HEK293 (cell line): ENCODE measurements around the gene SLC38A10.

Experiments used
- ZNF302 ChIP-seq: fragments of 450-650 bp; formaldehyde crosslinking; IDR thresholded peaks from 2 replicates; pipeline ENCODE4 v1.5.1; 2016; ENCODE audit warnings: missing biosample characterization, missing genetic modification characterization, low read depth
- ZNF549 ChIP-seq: fragments of 450-650 bp; IDR thresholded peaks from 2 replicates; pipeline ENCODE4 v1.5.1; 2018; ENCODE audit warnings: missing biosample characterization, missing genetic modification characterization, mild to moderate bottlenecking, inconsistent platforms, moderate library complexity

DNA sequence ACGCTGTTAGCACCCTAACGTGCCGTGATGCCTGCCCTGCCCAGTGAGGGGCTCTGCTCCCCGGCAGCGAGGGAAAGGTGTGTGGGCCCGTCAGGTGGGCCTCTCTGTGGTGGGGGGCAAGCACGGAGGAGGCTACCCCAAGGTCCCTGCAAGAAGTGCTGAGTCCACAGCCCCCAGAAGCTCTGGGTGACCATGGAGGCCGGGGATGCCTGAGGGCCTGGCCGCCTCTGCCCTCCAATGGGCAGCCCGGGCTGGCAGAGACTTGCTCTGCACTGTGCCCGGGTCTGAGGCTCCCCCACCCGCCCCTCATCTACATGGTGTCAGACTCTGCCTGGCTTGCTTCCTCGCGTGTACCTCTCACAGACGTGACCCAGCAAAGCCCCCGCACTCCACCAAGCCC, 12.2 kb downstream of the SLC38A10 start:
- TF ChIP-seq ZNF549 (tag by site-specific recombination): no peak
- TF ChIP-seq ZNF302 (tag by site-specific recombination): no peak
